Forelimb muscle (tissue), 1 donor: ENCODE data around the gene HOXC9. TPM values are rescaled to one million over a fixed set of nuclear protein-coding genes. Genes with fewer than 3 reads are reported as not detected.

Experiments
- DNase-seq: peaks from one replicate; pipeline ENCODE4 v3.0.0-alpha.2; 2013; ENCODE audit warnings: low read depth
- polyA plus RNA-seq: library from polyadenylated mRNA; unstranded; fragments of 120-200 nt; gene quantifications from one replicate; pipeline ENCODE4 v1.2.1, GENCODE V29; 2013; ENCODE audit not compliant: insufficient read length

The HOXC9 gene
- polyA plus RNA-seq, 1 donor = 0.52 TPM

DNA sequence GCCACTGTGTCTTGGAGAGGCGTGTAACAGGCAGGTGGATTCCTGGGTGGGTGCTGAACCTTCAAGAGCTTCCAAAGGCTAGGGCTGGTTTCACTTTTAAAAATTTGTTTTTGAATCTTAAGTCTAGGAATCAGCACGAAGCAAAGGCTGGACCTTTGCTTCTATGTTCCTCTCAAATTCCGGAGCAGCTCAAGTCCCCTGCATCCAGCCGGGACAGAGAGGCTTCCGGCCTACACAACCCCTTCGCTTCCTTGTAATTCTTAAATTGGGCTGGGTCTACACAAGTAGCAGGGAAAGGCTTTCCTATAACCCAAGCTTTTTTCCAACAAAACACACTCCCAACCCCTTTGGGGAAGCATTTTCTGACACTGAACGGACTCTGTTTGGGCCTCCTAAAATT, 37.0 kb upstream of the HOXC9 start:
- no peak for DNase-seq

DNA sequence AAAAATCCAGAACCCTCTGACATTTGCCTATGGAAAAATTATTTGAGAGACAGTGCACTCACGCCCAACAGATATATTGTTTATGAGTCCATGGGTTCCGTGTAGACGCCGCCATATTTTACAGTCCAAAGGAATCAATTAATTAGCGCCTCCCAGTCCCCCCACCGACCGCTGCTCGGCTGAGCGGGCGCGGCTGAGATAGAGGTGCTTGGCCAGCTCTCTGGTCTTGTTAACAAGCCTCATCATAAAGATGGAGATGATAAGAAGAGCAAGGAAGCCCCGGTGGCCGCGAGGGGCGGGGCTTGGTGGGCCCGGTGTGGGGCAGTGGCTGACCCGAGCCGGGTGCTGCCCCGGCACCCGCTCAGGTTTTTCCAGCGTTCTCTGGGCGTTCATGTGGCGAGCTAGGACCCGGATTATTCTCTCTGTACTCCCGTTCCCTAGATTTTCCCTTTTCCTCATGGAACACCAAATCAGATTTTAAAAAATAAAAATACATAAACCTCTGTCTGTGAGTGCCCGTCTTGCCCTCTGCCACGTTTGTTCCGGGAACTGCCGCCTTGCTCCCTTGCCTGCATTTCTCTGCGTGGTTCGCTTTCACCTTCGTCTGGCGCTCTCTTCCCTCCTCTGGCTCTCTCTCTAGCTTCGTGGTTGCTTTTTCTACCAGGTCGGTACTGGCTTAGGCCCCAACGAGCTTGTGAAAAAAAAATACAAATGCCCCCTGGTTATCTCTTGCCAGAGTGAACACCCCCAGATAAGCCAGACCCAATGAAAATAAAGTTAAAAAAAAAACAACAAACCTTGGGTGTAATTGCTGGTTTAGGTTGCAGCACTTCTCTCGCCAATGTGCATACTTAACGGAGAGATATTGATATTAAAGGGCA, 36.3 kb upstream of the HOXC9 start:
- no peak for DNase-seq

DNA sequence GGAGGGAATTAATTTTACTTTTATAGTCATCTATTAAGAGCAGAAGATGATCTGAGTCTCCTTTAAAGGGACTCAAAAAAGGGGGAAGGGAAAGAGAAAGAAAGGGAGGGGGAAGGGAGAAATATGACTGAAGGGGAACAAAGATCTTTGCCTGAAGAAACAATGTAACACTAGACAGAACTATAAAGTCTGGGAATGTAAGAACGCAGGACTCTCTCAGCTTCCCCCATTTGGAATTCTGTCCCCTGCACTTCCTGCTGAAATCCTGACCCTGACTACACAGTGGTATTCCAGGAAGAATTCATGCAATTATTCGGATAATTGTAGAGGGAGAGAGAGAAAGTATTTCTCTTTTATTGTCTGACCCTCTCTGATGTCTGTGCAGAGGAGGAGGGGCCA, 35.6 kb upstream of the HOXC9 start:
- no peak for DNase-seq

DNA sequence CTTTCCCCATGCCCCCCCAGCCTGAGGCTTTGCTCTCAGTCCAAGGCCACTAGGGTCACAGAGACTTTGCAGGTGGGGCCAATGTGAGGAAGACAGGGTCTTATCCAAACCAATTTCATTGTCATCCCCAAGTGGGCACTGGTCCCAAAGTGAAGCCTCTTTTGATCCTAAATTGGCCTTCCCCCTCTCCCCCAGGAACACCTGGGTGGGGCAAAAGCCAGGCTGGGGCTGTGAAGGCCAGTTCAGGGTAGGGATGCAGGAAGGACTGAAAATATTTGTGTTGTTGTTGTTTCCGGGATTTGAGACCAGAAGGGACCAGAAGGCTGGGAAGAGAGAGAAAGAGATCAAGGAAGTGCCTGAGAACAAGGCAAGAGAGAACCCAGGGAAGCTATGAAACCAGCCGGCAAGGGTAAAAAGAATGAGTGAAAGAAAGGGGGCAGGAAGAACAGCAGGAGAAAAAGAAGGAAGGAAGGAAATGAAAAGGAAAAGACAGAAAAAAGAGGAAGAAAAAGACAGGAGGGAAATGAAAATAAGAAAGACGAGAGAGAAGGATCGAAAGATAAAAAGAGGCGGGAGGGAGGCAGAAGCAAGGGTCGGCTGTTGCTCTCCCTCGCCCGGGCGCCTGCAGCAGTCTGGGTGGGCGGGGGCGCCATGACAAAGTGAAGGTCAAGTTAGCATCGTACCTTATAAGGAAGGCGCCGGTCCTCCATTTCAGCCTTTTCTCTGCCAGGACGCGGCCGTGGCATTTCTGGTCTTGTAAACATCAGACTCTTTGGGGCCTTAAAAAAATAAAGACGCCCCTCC, 34.5 kb upstream of the HOXC9 start:
- no peak for DNase-seq

DNA sequence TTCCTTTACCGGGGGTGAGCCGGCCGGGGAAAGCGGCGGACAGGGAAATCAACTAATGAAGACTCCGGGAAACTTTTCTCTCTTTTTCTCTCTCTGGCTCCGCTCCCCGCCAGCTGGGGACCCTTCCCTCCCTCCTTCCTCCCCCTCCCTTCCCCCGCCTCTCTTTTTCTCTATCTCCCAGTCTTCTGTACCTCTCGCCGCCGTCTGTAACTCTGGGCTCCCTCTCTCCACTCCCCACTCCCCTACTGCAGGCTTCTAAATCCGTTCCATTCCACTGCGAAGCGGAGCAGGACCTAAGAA, 33.9 kb upstream of the HOXC9 start:
- no peak for DNase-seq

DNA sequence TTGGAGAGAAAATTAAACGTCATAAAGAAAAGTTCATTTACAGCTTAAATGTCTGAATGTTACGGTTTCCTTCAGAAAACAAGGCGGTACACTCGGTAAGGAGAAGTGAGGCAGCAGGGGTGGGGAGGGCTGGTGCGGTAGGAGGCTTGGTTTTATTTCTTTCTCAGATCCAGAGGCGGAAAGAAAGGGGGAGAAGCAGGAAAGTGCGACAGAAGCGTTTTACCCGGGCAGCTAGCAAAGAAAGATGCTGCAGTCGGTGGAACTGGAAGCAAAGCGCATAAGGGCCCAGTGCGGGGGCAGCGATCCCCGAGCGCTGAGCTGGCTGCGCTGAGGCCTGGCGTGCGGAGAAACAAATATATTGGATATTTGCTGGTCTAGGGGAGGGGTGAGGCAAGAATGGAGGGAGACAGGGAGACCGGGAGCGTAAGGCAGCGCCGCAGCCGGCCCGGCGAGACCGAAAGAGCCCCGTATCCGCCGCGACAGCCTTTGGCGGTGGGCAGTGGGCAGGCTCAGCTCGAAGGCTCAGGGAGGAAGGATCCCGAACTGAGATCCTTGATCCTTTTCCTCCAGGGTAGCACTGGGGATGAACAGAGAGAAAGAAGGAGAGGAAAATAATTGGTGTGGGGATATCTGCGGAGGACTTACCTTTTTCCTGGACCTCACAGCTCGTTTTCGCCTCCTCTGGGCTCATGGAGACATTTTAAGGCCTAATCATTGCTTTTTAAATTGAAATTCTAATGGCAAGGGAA, 33.4 kb upstream of the HOXC9 start:
- no peak for DNase-seq

DNA sequence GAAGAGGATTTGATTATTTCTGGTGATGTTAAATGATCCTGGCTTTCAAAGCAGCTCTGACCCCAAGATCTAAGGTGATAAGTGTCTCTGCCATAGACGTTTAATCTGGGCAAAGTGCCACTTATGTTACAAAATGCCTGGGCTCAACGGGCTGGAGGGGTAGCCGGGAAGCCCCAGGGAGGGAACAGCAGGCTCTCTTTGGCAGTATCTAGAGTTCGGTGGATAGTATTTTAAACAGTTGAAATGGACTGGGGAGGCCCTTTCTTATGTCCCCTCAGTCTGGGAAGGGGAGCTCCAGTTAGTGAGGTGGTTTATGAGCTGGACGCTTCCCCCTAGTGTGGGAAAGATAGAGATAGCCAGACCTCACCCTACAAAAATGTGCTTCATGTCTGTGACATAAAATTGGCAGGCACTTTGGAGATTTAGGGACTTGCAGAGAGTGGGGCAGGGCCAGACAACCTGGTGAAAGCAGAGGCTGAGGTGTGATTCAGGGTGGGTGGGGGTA, 32.5 kb upstream of the HOXC9 start:
- DNase-seq = no peak

DNA sequence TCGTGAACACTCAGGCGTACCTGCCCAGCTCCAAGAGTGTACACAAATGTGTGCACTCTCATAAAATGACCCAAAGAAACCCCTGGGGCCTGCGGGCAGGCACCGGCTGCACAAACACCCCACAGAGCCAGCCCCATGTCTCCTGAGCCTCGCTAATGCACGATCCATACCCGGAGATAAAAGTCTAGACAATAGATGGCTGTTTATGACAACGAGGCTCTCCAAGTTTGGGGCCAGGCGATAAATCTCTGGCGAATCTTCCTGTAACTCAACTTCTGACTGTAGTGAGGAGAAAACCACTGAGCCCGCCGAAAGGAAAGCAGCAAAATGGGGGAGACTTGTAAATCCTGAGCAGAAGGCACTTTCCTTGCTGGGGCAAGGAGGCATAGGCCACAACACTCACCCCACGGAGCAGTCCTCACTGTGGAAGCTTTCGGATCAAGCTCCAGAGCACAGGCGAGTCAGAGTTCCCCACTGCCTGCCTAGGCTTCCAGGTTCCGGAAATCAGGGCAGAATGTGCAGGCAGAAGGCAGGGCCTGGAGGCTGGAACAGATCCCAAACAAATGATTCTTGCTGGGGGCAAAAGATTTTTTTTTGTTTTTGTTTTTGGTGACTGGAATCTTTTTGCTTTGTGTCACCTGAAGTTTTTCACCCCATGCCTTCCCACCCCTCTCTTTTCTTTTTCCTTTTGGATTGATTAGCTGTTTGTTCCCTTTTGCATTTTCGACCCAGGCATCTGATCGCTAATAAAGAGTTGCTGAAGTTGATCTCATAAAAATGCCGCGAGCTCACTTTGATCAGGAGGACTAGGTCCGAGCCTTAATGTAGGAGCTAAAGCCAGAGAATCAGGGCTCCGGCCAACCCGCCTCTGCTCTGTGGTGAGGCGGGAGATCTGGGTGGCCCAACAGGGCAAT, 31.5 kb upstream of the HOXC9 start:
- no peak for DNase-seq

DNA sequence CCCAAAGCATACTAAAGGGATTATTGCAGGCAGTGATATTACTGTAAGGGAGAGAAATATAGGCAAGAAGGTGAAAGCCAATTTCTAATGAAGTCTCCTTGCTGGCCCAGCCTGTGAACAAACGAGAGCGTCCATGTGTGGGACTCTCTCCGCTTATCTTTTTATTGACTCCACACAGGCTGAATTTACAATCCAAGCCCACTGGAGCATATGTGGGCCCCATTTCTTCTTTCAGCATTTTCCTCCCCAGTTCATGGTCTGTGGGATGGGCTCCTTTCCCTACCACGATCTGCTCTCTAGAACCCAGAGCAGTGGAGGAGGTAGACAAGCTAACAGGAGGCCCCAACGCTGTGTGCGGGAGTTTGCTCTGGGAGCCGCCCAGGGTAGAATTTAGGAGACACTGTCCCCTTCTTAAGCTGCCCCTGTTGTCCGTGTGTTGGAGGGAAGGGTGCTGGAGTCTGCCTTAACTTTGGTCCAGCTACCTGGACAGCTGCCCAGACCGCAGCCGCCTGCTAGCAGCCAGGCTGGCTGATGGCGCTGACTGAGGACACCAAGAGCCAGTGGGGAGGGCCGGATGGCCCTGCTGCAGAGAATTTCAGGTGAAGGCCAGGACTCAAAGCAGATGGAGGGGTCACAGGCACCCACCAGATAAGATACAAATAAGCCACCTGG, 30.2 kb upstream of the HOXC9 start:
- no peak for DNase-seq

DNA sequence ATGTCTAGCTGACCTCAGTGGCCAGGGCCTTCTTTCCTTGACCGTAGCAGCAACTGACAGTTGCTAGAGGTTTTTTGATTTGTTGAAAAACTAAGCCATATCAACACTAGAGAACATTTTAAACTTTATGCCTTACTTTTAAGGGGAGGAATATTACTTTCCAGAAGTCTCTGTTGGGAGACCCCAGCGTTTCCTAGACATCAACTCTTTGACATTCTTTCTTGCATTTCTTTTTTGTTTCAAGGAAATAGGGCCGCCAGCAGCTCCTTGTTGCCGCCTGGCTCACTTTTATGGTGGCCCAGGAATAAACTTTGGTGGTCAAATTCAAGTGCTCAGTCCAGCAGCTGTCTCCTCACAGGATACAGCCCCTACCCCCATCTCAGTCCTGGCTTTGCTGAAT, 29.5 kb upstream of the HOXC9 start:
- DNase-seq = no peak

DNA sequence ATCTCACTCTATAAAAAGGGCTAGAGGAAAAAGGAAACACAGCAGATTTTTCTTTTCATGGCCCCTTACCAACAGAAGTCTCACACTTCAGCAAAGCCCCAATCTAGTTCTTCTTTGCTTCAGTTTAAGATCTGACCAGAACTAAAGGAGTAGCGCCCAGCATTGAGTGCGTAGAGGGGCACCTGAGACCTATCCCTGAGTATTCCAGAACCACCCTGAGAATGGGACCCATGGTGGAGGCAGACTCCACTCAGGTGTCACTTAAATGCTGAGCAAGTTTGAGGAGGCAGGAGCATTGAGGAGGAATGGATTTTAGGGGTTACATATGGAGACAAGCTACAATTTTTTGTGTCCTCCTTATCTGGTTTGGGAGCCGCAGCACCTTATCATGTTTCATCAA, 28.8 kb upstream of the HOXC9 start:
- no peak for DNase-seq

DNA sequence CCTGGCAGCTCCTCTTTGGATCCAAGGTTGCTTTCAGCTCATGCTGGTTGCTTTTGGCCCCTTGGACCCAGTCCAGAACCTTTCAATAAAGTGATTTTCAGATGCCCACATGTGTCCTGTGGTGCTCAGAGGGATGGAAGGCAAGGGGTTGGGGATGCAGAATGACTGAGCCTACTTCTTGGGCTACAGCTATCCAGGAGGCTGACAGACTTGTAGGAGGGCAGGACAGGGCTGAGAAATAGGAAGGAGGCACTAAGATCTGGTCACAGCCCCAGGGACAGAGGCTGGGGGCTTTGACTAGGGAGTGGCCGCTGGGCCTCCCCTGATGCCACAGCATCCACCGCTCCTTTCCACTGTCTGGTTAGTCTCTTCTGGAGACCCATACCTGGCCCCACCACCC, 28.3 kb upstream of the HOXC9 start:
- no peak for DNase-seq

DNA sequence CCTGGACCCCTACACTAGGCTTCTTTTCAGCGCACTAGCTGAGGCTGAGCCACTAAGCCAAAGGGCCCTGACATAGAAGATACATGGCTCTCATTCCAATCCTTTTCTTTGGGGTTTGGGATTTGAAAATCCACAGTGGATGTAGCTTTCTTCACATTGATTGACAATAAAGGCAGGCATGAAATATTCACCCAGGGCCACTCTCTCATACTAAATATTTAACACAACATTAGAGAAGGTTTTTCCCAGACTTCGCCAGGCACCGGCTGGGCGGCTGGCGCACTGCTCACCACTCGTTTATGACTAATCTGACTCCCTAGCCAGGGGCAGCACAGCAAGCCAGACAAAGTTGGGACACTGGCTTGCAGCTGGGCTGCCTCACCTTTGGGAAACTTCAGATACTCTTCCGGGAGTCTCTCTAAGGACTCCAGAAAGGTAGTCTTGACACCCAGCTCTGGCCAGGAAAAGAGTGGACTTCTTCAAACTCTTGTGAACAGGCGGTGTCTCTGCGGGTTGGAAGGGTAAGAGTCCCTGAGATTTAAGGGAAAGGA, 27.7 kb upstream of the HOXC9 start:
- no peak for DNase-seq

DNA sequence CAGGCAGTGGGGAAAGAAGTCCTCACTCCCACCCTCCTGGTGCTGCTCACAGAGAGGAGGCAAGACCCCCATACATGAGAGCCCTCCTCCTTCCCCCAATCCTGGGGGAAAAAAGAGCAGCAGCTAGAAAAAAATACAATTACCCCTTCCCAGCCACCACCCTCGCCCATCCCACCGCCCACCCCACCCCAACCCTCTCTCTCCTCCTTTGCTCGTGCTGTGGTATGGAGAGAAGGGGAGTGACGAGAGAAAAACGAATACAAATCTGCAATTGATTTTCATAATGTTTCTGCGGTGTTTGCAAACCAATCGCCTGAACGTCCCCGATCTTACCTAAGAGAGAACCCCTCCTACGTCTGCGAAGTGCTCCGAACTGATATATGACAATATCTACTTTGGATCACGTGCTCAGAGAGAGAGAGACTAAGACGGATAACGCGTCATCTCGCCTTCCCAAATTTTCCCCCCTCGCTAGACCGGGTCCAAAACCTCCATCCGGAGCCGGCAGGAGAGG, 27.2 kb upstream of the HOXC9 start, which contains the start of gene HOXC11:
HOXC11 (plus strand) TSS at position 405 of the 514 bp plus-strand sequence. CDS start 116 bp downstream, outside the sequence.
- DNase-seq = no peak

DNA sequence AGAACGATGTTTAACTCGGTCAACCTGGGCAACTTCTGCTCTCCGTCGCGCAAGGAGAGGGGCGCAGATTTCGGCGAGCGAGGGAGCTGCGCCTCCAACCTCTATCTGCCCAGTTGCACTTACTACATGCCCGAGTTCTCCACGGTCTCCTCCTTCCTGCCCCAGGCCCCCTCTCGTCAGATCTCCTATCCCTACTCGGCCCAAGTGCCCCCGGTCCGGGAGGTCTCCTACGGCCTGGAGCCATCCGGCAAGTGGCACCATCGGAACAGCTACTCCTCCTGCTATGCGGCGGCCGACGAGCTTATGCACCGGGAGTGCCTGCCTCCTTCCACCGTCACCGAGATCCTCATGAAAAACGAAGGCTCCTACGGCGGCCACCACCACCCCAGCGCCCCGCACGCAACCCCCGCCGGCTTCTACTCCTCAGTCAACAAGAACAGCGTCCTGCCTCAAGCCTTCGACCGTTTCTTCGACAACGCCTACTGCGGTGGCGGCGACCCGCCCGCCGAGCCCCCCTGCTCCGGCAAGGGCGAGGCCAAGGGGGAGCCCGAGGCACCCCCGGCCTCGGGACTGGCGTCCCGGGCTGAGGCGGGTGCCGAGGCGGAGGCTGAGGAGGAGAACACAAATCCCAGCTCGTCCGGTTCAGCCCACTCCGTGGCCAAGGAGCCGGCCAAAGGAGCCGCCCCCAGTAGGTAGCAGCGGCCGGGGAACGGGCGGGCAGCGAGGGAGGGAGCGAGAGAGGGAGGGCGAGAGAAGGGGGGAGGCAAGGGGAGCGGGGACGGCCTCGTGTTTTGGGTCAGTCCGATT, 26.5 kb upstream of the HOXC9 start:
- DNase-seq = no peak

DNA sequence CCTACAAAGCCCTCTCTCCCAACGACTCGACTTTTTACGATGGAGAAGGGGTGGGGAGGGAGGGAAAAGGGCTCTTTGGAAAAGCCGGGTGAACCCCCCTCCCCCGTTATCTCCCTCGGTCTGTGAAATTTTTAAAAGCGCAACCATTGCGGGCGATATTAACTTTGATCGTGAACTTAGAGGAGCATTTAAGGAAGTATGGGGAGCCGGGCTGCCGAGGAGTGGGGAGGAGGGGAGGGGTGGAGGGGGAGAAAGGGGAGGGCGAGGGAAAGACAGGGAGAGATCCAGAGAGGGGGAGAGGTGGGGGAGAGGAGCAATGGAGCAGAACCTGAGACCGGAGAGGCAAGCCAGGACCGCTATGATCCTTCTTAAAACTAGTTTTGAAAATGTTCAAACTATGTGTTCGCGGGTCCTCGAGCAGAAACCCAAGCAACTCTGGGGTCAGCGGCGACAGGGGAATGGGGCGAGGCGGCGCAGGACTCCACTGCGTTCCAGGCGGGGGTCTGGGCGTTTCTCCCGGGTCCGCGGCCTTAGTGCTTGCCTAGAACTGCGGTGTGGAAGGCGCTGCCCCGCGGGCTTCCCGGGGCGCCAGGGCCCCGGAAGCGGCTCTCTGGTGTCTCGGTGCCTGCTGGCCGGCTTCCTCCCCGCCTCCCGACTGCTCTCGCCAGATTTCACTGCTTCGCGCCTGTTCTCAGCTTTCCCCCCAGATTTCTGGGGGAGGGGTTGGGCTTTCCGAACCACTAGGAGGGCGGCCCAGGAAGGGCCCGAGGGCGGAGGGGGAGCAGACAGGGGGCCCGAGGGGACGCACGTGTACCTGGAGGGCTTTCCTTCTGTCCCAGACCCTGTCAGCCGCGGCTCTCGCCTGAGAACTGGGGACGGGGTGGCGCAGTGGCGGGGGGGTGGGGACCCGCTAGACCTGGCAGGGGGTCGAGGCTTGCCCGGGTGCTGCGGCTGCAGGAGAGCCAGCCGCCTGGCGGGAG, 25.6 kb upstream of the HOXC9 start, which contains the start of gene HOTAIR:
HOTAIR (minus strand) TSS at position 871 of the 980 bp plus-strand sequence.
- DNase-seq = no peak

DNA sequence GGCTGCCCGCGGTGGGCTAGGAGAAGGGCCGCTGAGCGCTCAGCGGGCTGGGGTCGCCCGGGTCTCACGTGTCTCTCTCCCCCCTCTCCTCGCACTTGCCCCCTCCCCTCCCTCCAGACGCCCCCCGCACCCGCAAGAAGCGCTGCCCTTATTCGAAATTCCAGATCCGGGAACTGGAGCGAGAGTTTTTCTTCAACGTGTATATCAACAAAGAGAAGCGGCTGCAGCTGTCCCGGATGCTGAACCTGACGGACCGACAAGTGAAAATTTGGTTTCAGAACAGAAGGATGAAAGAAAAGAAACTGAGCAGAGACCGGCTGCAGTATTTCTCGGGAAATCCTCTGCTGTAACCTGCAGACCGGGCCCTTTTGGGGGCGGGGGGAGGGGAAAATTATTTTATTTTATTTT, 24.9 kb upstream of the HOXC9 start:
- DNase-seq = no peak
